ENCODE measurements around the gene WDR1.

Gene WDR1

GRCh38 chr4:10040049-10040892 is 76.3 kb downstream of the WDR1 start:
- no peak for DNase-seq (ENCODE audit: low spot score)

GRCh38 chr4:10036807-10037342 is 79.7 kb downstream of the WDR1 start:
- no peak for DNase-seq (ENCODE audit: low spot score)

GRCh38 chr4:10035130-10035529 is 81.5 kb downstream of the WDR1 start:
- no peak for DNase-seq (ENCODE audit: low spot score)

- no peak for DNase-seq (ENCODE audit: low spot score)
Measured at GRCh38 chr4:10034612-10035104, 81.9 kb downstream of the WDR1 start.

GRCh38 chr4:10034136-10034535 is 82.5 kb downstream of the WDR1 start:
- no peak for DNase-seq (ENCODE audit: low spot score)

GRCh38 chr4:10033191-10033881 is 83.3 kb downstream of the WDR1 start:
- DNase-seq (ENCODE audit: low spot score): no peak

GRCh38 chr4:10032625-10033024 is 84.0 kb downstream of the WDR1 start:
- peak; percentile 62 for DNase-seq (ENCODE audit: low spot score)

- no peak for DNase-seq (ENCODE audit: low spot score)
Measured at GRCh38 chr4:10031668-10032590, 84.7 kb downstream of the WDR1 start.

- DNase-seq (ENCODE audit: low spot score): no peak
Measured at GRCh38 chr4:10030972-10031667, 85.5 kb downstream of the WDR1 start.

- no peak for DNase-seq (ENCODE audit: low spot score)
Measured at GRCh38 chr4:10029403-10029802, 87.2 kb downstream of the WDR1 start.

GRCh38 chr4:10028910-10029309 is 87.7 kb downstream of the WDR1 start:
- DNase-seq (ENCODE audit: low spot score): no peak

- no peak for DNase-seq (ENCODE audit: low spot score)
Measured at GRCh38 chr4:10026485-10026884, 90.1 kb downstream of the WDR1 start.

GRCh38 chr4:10025230-10025806 is 91.3 kb downstream of the WDR1 start:
- no peak for DNase-seq (ENCODE audit: low spot score)

Data from RKO (cell line).